Neural progenitor cell (in vitro differentiated cells): Measurements from ENCODE around the gene GBP3.
"Not testable (repeated sequence)": the region's sequence is repeated elsewhere in the genome, so short reads cannot be mapped to it uniquely, and the experiment has no call there.

Experiments
- EZH2 ChIP-seq: fragments of 200-600 bp; sonication (generic); IDR thresholded peaks from 2 replicates; pipeline ENCODE4 v1.6.1; 2017; ENCODE audit warnings: antibody characterized with exemption, mild to moderate bottlenecking, moderate library complexity
- EZH2phosphoT487 ChIP-seq: fragments of 200-600 bp; sonication (generic); IDR thresholded peaks from 2 replicates; pipeline ENCODE4 v1.6.1; 2017; ENCODE audit warnings: antibody characterized with exemption
- TF ChIP-seq, protein P1 (sequence below): fragments of 200-600 bp; sonication (generic); IDR thresholded peaks from 2 replicates; pipeline ENCODE4 v1.5.1; 2017; ENCODE audit warnings: antibody characterized with exemption, mild to moderate bottlenecking

- TF ChIP-seq, protein P1, sequence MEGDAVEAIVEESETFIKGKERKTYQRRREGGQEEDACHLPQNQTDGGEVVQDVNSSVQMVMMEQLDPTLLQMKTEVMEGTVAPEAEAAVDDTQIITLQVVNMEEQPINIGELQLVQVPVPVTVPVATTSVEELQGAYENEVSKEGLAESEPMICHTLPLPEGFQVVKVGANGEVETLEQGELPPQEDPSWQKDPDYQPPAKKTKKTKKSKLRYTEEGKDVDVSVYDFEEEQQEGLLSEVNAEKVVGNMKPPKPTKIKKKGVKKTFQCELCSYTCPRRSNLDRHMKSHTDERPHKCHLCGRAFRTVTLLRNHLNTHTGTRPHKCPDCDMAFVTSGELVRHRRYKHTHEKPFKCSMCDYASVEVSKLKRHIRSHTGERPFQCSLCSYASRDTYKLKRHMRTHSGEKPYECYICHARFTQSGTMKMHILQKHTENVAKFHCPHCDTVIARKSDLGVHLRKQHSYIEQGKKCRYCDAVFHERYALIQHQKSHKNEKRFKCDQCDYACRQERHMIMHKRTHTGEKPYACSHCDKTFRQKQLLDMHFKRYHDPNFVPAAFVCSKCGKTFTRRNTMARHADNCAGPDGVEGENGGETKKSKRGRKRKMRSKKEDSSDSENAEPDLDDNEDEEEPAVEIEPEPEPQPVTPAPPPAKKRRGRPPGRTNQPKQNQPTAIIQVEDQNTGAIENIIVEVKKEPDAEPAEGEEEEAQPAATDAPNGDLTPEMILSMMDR, result not testable (repeated sequence)
- TF ChIP-seq EZH2phosphoT487, EZH2: not testable (repeated sequence)
These were observed 6.4 kb upstream of the GBP3 start for GRCh38 chr1:89029051-89029450.
